Uterus (tissue), 2 donors: ENCODE results near the gene RAP1B.

Experiments
- POLR2A ChIP-seq, 2 donors: fragments of 450-650 bp; IDR thresholded peaks; one replicate each; pipeline ENCODE4 v1.6.1; 2016; ENCODE audit warnings: antibody characterized with exemption in 2 of 2, mild to moderate bottlenecking in 1 of 2, moderate library complexity in 1 of 2
- TF ChIP-seq, protein P1 (sequence below), 4 experiments: fragments of 200-600 bp in 2 of 4; fragments of 450-650 bp in 2 of 4; sonication (generic) in 2 of 4; IDR thresholded peaks; one replicate each; pipeline ENCODE4 v1.5.1; 2016 to 2019; ENCODE audit warnings: antibody characterized with exemption in 4 of 4, mild to moderate bottlenecking in 2 of 4, moderate library complexity in 1 of 4

DNA sequence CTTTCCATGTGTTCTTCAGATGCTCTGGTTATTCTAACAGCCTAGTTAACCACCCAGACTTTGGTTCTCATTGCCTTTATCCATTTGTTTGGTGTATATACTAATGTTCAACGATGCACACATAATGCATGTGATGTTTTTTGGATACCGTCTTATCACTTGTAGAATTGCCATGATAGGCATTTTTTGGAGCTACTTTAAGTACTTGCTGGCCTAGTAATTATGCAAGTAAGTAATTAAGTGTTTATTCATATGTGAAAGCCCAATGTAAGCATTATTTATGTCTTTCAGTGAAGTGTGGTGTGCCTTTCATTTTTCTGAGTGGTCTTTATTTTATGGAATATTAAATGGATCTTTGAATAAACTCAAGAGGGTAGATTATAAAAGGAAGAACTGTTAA is 14.2 kb downstream of the RAP1B start:
- TF ChIP-seq, protein P1, sequence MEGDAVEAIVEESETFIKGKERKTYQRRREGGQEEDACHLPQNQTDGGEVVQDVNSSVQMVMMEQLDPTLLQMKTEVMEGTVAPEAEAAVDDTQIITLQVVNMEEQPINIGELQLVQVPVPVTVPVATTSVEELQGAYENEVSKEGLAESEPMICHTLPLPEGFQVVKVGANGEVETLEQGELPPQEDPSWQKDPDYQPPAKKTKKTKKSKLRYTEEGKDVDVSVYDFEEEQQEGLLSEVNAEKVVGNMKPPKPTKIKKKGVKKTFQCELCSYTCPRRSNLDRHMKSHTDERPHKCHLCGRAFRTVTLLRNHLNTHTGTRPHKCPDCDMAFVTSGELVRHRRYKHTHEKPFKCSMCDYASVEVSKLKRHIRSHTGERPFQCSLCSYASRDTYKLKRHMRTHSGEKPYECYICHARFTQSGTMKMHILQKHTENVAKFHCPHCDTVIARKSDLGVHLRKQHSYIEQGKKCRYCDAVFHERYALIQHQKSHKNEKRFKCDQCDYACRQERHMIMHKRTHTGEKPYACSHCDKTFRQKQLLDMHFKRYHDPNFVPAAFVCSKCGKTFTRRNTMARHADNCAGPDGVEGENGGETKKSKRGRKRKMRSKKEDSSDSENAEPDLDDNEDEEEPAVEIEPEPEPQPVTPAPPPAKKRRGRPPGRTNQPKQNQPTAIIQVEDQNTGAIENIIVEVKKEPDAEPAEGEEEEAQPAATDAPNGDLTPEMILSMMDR (IDR thresholded peaks at IDR 0.05), result no peak
- no peak for TF ChIP-seq POLR2A (IDR thresholded peaks at IDR 0.05)
